ENCODE measurements around the gene TVP23C.

TVP23C gene

GRCh38 chr17:15465045-15465701 is 98.1 kb downstream of the TVP23C start:
- Mint-ChIP-seq H3K4me3 (no peak overlapping the region), H3K4me1 (no peaks in the 10 kb centered on the region), H3K36me3 (ENCODE audit: insufficient read depth) (no peaks in the 10 kb centered on the region), H3K27ac (ENCODE audit: low read depth) (no peak overlapping the region), H3K27me3 (no peaks in the 10 kb centered on the region), H3K9me3 (no peaks in the 10 kb centered on the region)
- DNase-seq (ENCODE audit: low spot score in 2 of 2) (no peak), ATAC-seq (replicated peaks; ENCODE audit: extremely low read depth, poor library complexity, severe bottlenecking) (no peak)

- no peaks in the 10 kb centered on the region for H3K4me1 Mint-ChIP-seq
- no peak overlapping the region for H3K4me3 Mint-ChIP-seq
- ATAC-seq (replicated peaks; ENCODE audit: extremely low read depth, poor library complexity, severe bottlenecking): no peak
- no peak for DNase-seq (ENCODE audit: low spot score in 2 of 2)
- H3K27ac Mint-ChIP-seq (ENCODE audit: low read depth): no peak overlapping the region
- H3K27me3 Mint-ChIP-seq: no peaks in the 10 kb centered on the region
- no peaks in the 10 kb centered on the region for H3K9me3 Mint-ChIP-seq
- peaks cover 1% of the 10 kb centered on the region for H3K36me3 Mint-ChIP-seq (ENCODE audit: insufficient read depth)
These were observed 98.9 kb downstream of the TVP23C start for GRCh38 chr17:15464231-15464985.

GRCh38 chr17:15462976-15463772 is 100.1 kb downstream of the TVP23C start:
- Mint-ChIP-seq H3K27me3 (no peaks in the 10 kb centered on the region), H3K4me3 (no peak overlapping the region), H3K36me3 (ENCODE audit: insufficient read depth) (peaks cover 1% of the 10 kb centered on the region), H3K4me1 (no peaks in the 10 kb centered on the region), H3K27ac (ENCODE audit: low read depth) (no peak overlapping the region), H3K9me3 (no peaks in the 10 kb centered on the region)
- no peak for DNase-seq (ENCODE audit: low spot score in 2 of 2)
- ATAC-seq (replicated peaks; ENCODE audit: extremely low read depth, poor library complexity, severe bottlenecking): no peak

GRCh38 chr17:15457723-15458094 is 105.6 kb downstream of the TVP23C start:
- Mint-ChIP-seq H3K9me3 (no peaks in the 10 kb centered on the region), H3K36me3 (ENCODE audit: insufficient read depth) (peaks cover 1% of the 10 kb centered on the region), H3K27ac (ENCODE audit: low read depth) (no peak overlapping the region), H3K27me3 (no peaks in the 10 kb centered on the region), H3K4me3 (no peak overlapping the region), H3K4me1 (no peaks in the 10 kb centered on the region)
- ATAC-seq (replicated peaks; ENCODE audit: extremely low read depth, poor library complexity, severe bottlenecking) (no peak), DNase-seq (ENCODE audit: low spot score in 2 of 2) (no peak)

GRCh38 chr17:15456972-15457722 is 106.1 kb downstream of the TVP23C start:
- Mint-ChIP-seq H3K36me3 (ENCODE audit: insufficient read depth) (peaks cover 1% of the 10 kb centered on the region), H3K9me3 (no peaks in the 10 kb centered on the region), H3K4me3 (no peak overlapping the region), H3K27me3 (no peaks in the 10 kb centered on the region), H3K4me1 (no peaks in the 10 kb centered on the region), H3K27ac (ENCODE audit: low read depth) (no peak overlapping the region)
- ATAC-seq (replicated peaks; ENCODE audit: extremely low read depth, poor library complexity, severe bottlenecking): no peak
- DNase-seq (ENCODE audit: low spot score in 2 of 2): no peak

- H3K36me3 Mint-ChIP-seq (ENCODE audit: insufficient read depth): peaks cover 1% of the 10 kb centered on the region
- H3K27me3 Mint-ChIP-seq: no peaks in the 10 kb centered on the region
- ATAC-seq (replicated peaks; ENCODE audit: extremely low read depth, poor library complexity, severe bottlenecking): no peak
These were observed 106.8 kb downstream of the TVP23C start for GRCh38 chr17:15456496-15456895.

GRCh38 chr17:15454346-15454745 is 108.9 kb downstream of the TVP23C start:
- Mint-ChIP-seq H3K36me3 (ENCODE audit: insufficient read depth) (no peaks in the 10 kb centered on the region), H3K4me3 (no peak overlapping the region), H3K27ac (ENCODE audit: low read depth) (no peak overlapping the region), H3K4me1 (no peaks in the 10 kb centered on the region), H3K27me3 (no peaks in the 10 kb centered on the region), H3K9me3 (no peaks in the 10 kb centered on the region)
- DNase-seq (ENCODE audit: low spot score in 2 of 2): no peak
- no peak for ATAC-seq (replicated peaks; ENCODE audit: extremely low read depth, poor library complexity, severe bottlenecking)

More at GRCh38 chr17:15456496-15456895, 106.8 kb downstream of the TVP23C start:
- no peaks in the 10 kb centered on the region for H3K9me3 Mint-ChIP-seq
- DNase-seq (ENCODE audit: low spot score in 2 of 2): no peak
- no peaks in the 10 kb centered on the region for H3K4me1 Mint-ChIP-seq
- H3K27ac Mint-ChIP-seq (ENCODE audit: low read depth): no peak overlapping the region
- H3K4me3 Mint-ChIP-seq: no peak overlapping the region

- ATAC-seq (replicated peaks; ENCODE audit: extremely low read depth, poor library complexity, severe bottlenecking): no peak
- no peak for DNase-seq (ENCODE audit: low spot score in 2 of 2)
- Mint-ChIP-seq H3K4me3 (no peak overlapping the region), H3K4me1 (peaks cover 3% of the 10 kb centered on the region), H3K27me3 (no peaks in the 10 kb centered on the region), H3K36me3 (ENCODE audit: insufficient read depth) (no peaks in the 10 kb centered on the region), H3K27ac (ENCODE audit: low read depth) (no peak overlapping the region), H3K9me3 (no peaks in the 10 kb centered on the region)
These were observed 109.5 kb downstream of the TVP23C start for GRCh38 chr17:15453782-15454181.

- H3K27ac Mint-ChIP-seq (ENCODE audit: low read depth): no peak overlapping the region
These were observed 110.0 kb downstream of the TVP23C start for GRCh38 chr17:15453246-15453645.

GRCh38 chr17:15452746-15453145 is 110.5 kb downstream of the TVP23C start:
- Mint-ChIP-seq H3K27me3 (no peaks in the 10 kb centered on the region), H3K4me3 (no peak overlapping the region), H3K4me1 (peaks cover 7% of the 10 kb centered on the region), H3K36me3 (ENCODE audit: insufficient read depth) (no peaks in the 10 kb centered on the region), H3K9me3 (no peaks in the 10 kb centered on the region), H3K27ac (ENCODE audit: low read depth) (no peak overlapping the region)
- ATAC-seq (replicated peaks; ENCODE audit: extremely low read depth, poor library complexity, severe bottlenecking): no peak
- DNase-seq (ENCODE audit: low spot score in 2 of 2): no peak

More at GRCh38 chr17:15453246-15453645, 110.0 kb downstream of the TVP23C start:
- DNase-seq (ENCODE audit: low spot score in 2 of 2) (no peak), ATAC-seq (replicated peaks; ENCODE audit: extremely low read depth, poor library complexity, severe bottlenecking) (no peak)
- Mint-ChIP-seq H3K4me1 (peaks cover 7% of the 10 kb centered on the region), H3K4me3 (no peak overlapping the region), H3K36me3 (ENCODE audit: insufficient read depth) (no peaks in the 10 kb centered on the region), H3K27me3 (no peaks in the 10 kb centered on the region), H3K9me3 (no peaks in the 10 kb centered on the region)
